ENCODE data around the gene LAG3.

Gene LAG3

GRCh38 chr12:6824085-6824775, 51.9 kb downstream of the LAG3 start:
- DNase-seq = no peak

DNA sequence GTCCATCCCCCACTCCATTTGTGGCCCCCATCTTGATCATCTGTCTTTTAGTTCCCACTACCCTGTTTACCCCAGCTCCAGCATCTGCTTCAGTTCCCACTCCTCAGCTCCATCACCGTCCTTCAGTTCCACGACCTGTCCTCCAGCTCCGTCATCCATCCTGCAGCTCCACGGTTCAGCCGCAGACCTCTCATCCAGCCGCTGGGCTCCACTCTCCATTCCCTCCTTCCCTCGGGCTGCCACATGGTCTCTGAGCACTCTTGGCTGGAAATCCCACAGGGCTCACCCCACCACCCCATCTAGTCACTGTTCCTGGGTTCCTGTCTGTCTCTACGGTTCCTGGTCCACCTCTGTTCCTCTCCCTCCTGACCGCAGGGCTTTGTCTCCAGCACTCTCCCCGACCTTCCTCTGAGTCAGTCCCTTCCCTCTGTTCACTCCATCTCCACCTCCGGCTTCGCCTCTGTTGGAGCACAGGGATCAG, 52.6 kb downstream of the LAG3 start:
- DNase-seq = no peak

- peak; percentile 65 to 80 (median 78) for DNase-seq
Measured at GRCh38 chr12:6825398-6826124, 53.2 kb downstream of the LAG3 start.

DNA sequence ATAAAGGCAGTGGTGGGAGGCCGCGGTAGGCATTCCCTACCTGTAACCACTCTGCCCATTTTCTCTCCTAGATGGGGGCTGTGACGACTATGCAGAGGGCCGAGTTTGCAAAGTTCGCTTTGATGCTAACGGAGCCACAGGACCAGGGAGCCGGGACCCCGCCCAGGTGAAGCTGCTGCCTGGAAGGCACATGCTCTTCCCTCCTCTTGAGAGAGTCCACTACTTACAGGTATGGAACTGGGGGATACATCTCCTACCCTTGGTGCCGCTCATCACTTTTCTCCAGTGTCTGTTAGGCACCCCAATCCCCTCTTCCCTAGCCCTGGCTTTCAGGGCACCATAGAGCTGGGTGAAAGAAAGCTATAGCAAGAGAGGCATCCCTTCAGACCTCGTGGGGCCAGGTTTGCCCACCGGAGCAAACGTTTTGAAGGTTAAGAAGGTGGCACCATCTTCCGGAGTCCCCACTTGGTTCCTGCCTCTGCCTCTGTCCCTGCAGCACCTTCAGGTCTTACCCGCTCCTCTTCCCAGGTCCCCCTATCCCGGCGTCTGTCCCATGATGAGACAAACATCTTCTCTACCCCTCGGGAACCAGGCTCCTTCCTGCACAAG, 53.9 kb downstream of the LAG3 start:
- no peak for DNase-seq

GRCh38 chr12:6826734-6827436, 54.6 kb downstream of the LAG3 start:
- no peak for DNase-seq

DNA sequence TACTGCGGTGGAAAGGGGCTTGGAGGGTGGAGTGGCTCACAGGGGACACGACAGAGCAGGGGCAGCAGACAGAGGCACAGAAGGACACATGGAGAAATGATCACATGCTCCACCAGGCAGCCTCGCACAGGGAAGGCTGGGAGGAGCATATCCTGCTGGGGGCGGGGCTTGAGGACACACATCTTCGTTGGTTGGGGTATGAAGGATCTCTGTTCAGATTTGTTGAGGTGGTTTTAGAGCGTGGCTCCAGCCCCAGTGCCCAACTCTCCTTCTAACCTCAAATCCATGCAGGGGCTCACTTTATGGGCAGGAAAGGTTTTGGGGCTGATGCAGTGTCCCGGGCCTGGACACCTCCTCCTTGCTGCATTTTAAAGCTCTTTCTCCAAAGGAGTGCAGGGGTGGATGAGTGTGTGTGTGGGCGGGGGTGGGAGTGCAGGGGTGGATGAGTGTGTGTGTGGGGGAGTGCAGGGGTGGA, 55.2 kb downstream of the LAG3 start:
- DNase-seq = peak in 2 of 4 experiments; percentile 14 to 21
